ENCODE data around the gene ADAMTSL3.
"Not testable (repeated sequence)": the region's sequence is repeated elsewhere in the genome, so short reads cannot be mapped to it uniquely, and the experiment has no call there.

ADAMTSL3 gene

DNA sequence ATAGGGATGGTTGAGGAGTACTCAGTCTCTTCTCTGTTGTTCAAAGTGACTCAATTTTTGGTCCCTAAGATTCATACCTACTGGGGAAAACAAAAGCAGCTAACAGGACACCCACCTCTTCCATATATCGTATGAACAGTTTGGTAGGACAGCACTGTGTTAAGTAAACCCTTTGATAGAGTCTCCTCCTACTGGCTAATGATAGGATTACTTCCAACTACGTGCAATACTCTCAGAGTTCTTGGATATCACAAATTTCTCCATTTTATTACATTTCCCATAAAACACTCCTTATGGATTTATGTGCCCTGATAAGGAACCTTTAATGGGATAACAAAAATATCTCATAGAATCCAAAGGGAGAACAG lies 381.5 kb downstream of the ADAMTSL3 start:
- no peak overlapping the region for H3K4me3 ChIP-seq (ENCODE audit: low read depth, low read length)
- TF ChIP-seq CTCF (IDR thresholded peaks at IDR 0.05; ENCODE audit: insufficient read depth, low read depth, low read length, missing control alignments), result peak; percentile 66
- DNase-seq (ENCODE audit: low read depth), result peak; percentile 59

- no peak overlapping the region for H3K4me3 ChIP-seq (ENCODE audit: low read depth, low read length)
- TF ChIP-seq CTCF (IDR thresholded peaks at IDR 0.05; ENCODE audit: insufficient read depth, low read depth, low read length, missing control alignments), result no peak
- DNase-seq (ENCODE audit: low read depth), result no peak
Measured at GRCh38 chr15:84037301-84037700, 383.4 kb downstream of the ADAMTSL3 start.

DNA sequence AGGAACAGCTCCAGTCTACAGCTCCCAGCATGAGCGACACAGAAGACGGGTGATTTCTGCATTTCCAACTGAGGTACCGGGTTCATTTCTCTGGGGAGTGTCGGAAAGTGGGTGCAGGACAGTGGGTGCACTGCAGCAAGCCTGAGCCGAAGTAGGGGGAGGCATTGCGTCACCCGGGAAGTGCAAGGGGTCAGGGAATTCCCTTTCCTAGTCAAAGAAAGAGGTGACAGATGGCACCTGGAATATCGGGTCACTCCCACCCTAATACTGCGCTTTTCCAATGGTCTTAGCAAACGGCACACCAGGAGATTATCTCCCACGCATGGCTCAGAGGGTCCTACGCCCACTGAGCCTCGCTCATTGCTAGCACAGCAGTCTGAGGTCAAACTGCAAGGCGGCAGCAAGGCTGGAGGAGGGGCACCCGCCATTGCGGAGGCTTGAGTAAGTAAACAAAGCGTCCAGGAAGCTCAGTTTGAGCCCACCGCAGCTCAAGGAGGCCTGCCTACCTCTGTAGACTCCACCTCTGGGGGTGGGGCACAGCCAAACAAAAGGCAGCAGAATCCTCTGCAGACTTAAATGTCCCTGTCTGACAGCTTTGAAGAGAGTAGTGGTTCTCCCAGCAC lies 388.6 kb downstream of the ADAMTSL3 start:
- H3K4me3 ChIP-seq (ENCODE audit: low read depth, low read length); DNase-seq (ENCODE audit: low read depth): not testable (repeated sequence)

DNA sequence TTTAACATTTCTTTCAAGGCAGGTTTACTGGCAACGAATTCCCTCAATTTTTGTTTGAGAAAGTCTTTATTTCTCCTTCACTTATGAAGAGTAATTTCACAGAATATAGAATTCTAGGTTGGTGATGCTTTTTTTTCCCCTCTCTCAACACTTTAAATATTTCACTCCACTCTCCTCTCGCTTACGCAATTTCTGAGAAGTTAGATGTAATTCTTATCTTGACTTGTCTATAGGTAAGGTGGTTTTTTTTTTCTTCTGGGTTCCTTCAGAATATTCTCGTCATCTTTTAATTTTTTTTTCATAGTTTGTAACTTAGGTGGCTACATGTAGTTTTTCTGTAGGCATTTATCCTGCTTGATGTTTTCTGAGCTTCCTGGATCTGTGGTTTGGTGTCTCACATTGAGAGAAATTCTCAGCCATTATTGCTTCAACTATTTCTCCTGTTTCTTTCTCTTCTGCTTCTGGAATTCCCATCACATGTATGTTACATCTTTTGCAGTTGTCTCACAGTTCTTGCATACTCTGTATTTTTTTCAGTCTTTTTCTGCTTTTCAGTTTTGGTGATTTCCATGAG lies 392.2 kb downstream of the ADAMTSL3 start:
- no peak for TF ChIP-seq CTCF (IDR thresholded peaks at IDR 0.05; ENCODE audit: insufficient read depth, low read depth, low read length, missing control alignments)
- no peak for DNase-seq (ENCODE audit: low read depth)

GRCh38 chr15:84049480-84049879 lies 395.6 kb downstream of the ADAMTSL3 start:
- peak; percentile 43 for DNase-seq (ENCODE audit: low read depth)
- not testable (repeated sequence) for H3K4me3 ChIP-seq (ENCODE audit: low read depth, low read length)

More for the DNA sequence above, 392.2 kb downstream of the ADAMTSL3 start:
- no peak overlapping the region for H3K4me3 ChIP-seq (ENCODE audit: low read depth, low read length)

DNA sequence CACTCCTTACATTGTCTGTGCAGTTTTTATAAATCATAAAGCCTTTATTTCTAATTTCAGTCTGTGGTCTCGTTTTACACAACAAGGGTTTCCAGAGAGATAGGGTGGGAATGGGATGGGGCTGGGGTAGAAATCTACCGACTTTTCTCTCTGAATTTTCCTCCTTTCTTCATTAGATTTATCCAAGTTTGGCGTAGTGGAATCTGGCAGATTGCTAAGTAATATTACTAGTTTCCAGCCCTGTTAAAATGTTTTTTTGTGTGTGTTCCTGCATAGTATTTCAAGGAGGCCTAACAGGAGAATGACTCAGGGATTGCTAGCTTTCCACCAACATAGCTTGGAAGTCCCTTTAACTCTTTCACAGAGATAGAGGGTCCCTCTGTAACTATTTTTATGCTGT lies 396.2 kb downstream of the ADAMTSL3 start:
- no peak for DNase-seq (ENCODE audit: low read depth)
- no peak for TF ChIP-seq CTCF (IDR thresholded peaks at IDR 0.05; ENCODE audit: insufficient read depth, low read depth, low read length, missing control alignments)
- no peak overlapping the region for H3K4me3 ChIP-seq (ENCODE audit: low read depth, low read length)

DNA sequence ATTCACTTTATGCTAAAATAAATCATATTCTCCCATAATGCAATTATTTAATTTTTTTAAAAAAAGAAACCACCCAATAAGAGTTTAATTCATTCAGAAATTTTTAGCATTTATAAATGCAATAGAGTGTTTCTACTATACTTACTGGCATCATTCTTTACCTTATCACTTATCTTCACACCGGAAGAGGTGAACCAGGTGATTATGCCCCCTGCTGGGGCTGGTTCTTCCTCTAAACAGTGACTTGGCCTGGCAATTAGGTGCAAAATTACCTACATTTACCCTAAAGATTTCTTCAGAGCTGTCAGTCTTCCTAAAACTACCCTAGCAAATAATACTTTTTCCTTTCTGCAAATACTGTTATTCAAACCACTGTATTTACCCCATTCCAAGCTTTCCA lies 397.2 kb downstream of the ADAMTSL3 start:
- H3K4me3 ChIP-seq (ENCODE audit: low read depth, low read length); DNase-seq (ENCODE audit: low read depth): not testable (repeated sequence)

DNA sequence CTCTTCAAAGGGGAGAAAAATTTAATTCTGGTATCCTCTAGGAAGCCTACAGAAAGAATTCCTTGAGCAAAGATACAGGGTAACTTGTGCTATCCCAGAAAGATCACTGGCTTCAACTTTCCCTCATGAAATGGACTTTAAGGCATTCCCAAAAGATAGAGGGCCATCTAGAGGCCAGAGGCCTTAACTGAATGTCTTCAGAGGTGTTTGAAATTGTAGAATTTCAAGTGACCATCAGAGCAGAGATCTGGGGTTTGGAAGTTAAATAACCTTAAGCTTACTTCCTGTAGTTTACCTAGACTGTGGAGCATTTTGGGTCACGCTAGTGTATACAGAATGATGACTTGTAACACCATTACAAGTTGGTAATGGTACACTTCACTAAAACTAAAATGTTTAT lies 400.6 kb downstream of the ADAMTSL3 start:
- H3K4me3 ChIP-seq (ENCODE audit: low read depth, low read length); DNase-seq (ENCODE audit: low read depth): not testable (repeated sequence)

GRCh38 chr15:84057714-84058331 lies 403.9 kb downstream of the ADAMTSL3 start:
- DNase-seq (ENCODE audit: low read depth), result no peak
- H3K4me3 ChIP-seq (ENCODE audit: low read depth, low read length), result no peak overlapping the region
- TF ChIP-seq CTCF (IDR thresholded peaks at IDR 0.05; ENCODE audit: insufficient read depth, low read depth, low read length, missing control alignments), result no peak

DNA sequence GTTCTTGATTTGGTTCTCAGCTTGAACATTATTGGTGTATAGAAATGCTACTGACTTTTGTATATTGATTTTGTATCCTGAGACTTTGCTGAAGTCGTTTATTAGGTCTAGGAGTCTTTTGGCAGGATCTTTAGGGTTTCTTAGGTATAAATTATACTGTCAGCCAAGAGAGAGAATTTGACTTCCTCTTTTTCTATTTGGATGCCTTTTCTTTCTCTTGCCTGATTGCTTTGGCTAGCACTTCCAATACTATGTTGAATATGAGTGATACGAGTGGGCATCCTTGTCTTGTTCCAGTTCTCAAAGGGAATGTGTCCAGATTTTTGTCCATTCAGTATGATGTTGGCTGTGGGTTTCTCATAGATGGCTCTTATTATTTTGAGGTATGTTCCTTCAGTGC lies 409.8 kb downstream of the ADAMTSL3 start:
- not testable (repeated sequence) for H3K4me3 ChIP-seq (ENCODE audit: low read depth, low read length); DNase-seq (ENCODE audit: low read depth)

DNA sequence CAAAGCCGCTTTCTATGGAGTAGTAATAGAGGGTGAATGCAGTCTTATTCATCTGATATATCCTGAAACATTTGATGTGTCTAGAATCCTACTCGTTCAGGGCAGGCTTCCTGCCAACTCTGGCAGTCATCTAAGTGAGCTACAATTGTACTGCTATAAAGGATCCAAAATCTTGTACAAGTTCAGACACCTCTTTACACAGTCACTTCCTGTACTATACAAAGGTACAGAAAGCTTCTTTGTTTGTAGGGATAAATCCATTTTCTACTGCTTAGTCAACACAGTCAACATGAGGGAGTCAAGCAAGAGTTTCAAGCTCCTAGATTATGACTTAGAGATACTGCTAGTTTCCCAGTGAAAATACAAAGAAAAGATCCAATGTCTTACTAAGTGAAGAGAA lies 414.8 kb downstream of the ADAMTSL3 start:
- H3K4me3 ChIP-seq (ENCODE audit: low read depth, low read length); DNase-seq (ENCODE audit: low read depth): not testable (repeated sequence)

GRCh38 chr15:84078038-84078437 lies 424.1 kb downstream of the ADAMTSL3 start:
- H3K4me3 ChIP-seq (ENCODE audit: low read depth, low read length); DNase-seq (ENCODE audit: low read depth): not testable (repeated sequence)

- not testable (repeated sequence) for DNase-seq (ENCODE audit: low read depth)
Measured at GRCh38 chr15:84079325-84079884, 425.5 kb downstream of the ADAMTSL3 start.

More at GRCh38 chr15:84079325-84079884, 425.5 kb downstream of the ADAMTSL3 start:
- peak overlapping the region; percentile 81 for H3K4me3 ChIP-seq (ENCODE audit: low read depth, low read length)
